K562 (cell line): Measurements from ENCODE around the gene EXOC2. TPM values are rescaled to one million over a fixed set of nuclear protein-coding genes. Genes with fewer than 3 reads are reported as not detected.

Source experiments
- ATAC-seq: fragments of 200-7000 bp; cut with Tn5 transposase; 3 replicates; pipeline ENCODE4 v1.9.1; 2020; ENCODE audit warnings: moderate library complexity
- BruUV-seq: library from RNA; stranded (reverse); fragments of 400-500 nt; replicated peaks from 2 replicates; lab custom pipeline; 2021; lab: Mats Ljungman, UMichigan
- CTCF ChIA-PET: fragments of 300-600 bp; formaldehyde crosslinking; extraction: SDS; loops from one replicate; lab custom pipeline; 2021; ENCODE audit warnings: low intra/inter-chr PET ratio; lab: Yijun Ruan, JAX
- POLR2A ChIA-PET: fragments of 300-600, 350-650 bp; sonication (Branson Sonifier 250); formaldehyde crosslinking; extraction: SDS; loops from one replicate; lab custom pipeline; 2021; ENCODE audit warnings: antibody characterized with exemption, inconsistent platforms; lab: Yijun Ruan, JAX
- DNase-seq, 4 experiments: peaks; one replicate each; pipeline versions ENCODE4 v3.0.0 to v3.0.0-alpha.2; 2011 to 2018; ENCODE audit warnings: low spot score in 3 of 4, mixed read lengths in 3 of 4; ENCODE audit errors: extremely low read depth in 1 of 4
- FAIRE-seq: peaks from 2 replicates; lab custom pipeline; 2011; peaks lifted over from hg19 to GRCh38; lab: Jason Lieb, UNC
- H2AFZ ChIP-seq: 2 replicates; pipeline ENCODE4 v1.6.0; 2011; ENCODE audit warnings: low read depth, low read length, control low read depth, inconsistent platforms
- H3K27ac ChIP-seq: fragments of 200-600 bp; 3 replicates; pipeline ENCODE4 v1.8.0; 2011; ENCODE audit warnings: low read depth, mild to moderate bottlenecking, control low read depth, inconsistent platforms, low read length, moderate library complexity, mixed read lengths; ENCODE audit errors: extremely low read depth
- H3K27me3 ChIP-seq, 2 experiments: fragments of 300-600 bp in 1 of 2; 2 replicates in 1 of 2; 3 replicates in 1 of 2; pipeline versions ENCODE4 v1.6.0 to v1.8.0; 2011; ENCODE audit warnings: inconsistent platforms in 2 of 2, low read length in 2 of 2, mild to moderate bottlenecking in 1 of 2, mixed read lengths in 1 of 2, moderate library complexity in 1 of 2; ENCODE audit not compliant: control insufficient read depth in 2 of 2, insufficient read depth in 2 of 2
- H3K36me3 ChIP-seq: fragments of 300-600 bp; 3 replicates; pipeline ENCODE4 v1.8.0; 2011; ENCODE audit warnings: mild to moderate bottlenecking, low read length, inconsistent platforms; ENCODE audit not compliant: control insufficient read depth, insufficient read depth
- H3K4me1 ChIP-seq, 2 experiments: fragments of 200-600 bp in 1 of 2; replicated peaks in 1 of 2; 2 replicates in 1 of 2; 3 replicates in 1 of 2; pipeline versions ENCODE4 v1.5.1 to v1.8.0; 2011; ENCODE audit warnings: inconsistent platforms in 2 of 2, low read length in 2 of 2, mild to moderate bottlenecking in 1 of 2, mixed read lengths in 1 of 2, moderate library complexity in 1 of 2; ENCODE audit not compliant: control insufficient read depth in 2 of 2, insufficient read depth in 2 of 2
- H3K4me2 ChIP-seq: 2 replicates; pipeline ENCODE4 v1.6.1; 2011; ENCODE audit warnings: low read length, control low read depth, inconsistent platforms, mixed read lengths; ENCODE audit not compliant: insufficient read depth
- H3K4me3 ChIP-seq: fragments of 200-600 bp; sonication (generic), shearing (Covaris generic); 2 replicates; pipeline ENCODE4 v1.5.1; 2016; ENCODE audit warnings: control low read depth, inconsistent platforms
- H3K79me2 ChIP-seq: fragments of 200-600 bp; 3 replicates; pipeline ENCODE4 v1.8.0; 2011; ENCODE audit warnings: low read length, inconsistent platforms; ENCODE audit not compliant: control insufficient read depth, insufficient read depth
- H3K9ac ChIP-seq, 2 experiments: 2 replicates each; pipeline versions ENCODE4 v1.6.0 to v1.6.1; 2011; ENCODE audit warnings: low read depth in 2 of 2, low read length in 2 of 2, control low read depth in 1 of 2, inconsistent platforms in 1 of 2, mild to moderate bottlenecking in 1 of 2, mixed read lengths in 1 of 2; ENCODE audit not compliant: insufficient read depth in 1 of 2
- H3K9me1 ChIP-seq: one replicate; pipeline ENCODE4 v1.6.0; 2011; ENCODE audit warnings: inconsistent platforms, mild to moderate bottlenecking, low read length, moderate library complexity; ENCODE audit not compliant: control insufficient read depth, insufficient read depth
- H3K9me3 ChIP-seq: replicated peaks from 2 replicates; pipeline ENCODE4 v1.5.1; 2011; ENCODE audit warnings: low read depth, low read length, inconsistent platforms; ENCODE audit not compliant: control insufficient read depth, insufficient read depth
- H4K20me1 ChIP-seq: replicated peaks from 2 replicates; pipeline ENCODE4 v1.6.1; 2011; ENCODE audit warnings: low read length, inconsistent platforms, mixed read lengths; ENCODE audit not compliant: control insufficient read depth, insufficient read depth
- BMI1 ChIP-seq: fragments of 150-350 bp; IDR thresholded peaks from 2 replicates; pipeline ENCODE4 v1.6.1; 2014; ENCODE audit warnings: low read length
- CBFA2T3 ChIP-seq: fragments of 450-650 bp; IDR thresholded peaks from 2 replicates; pipeline ENCODE4 v1.6.1; 2017
- MXI1 ChIP-seq: IDR thresholded peaks from 2 replicates; pipeline ENCODE4 v1.6.1; 2011; ENCODE audit warnings: low read depth, mild to moderate bottlenecking, improper control_type of control experiment, low read length
- NR4A1 ChIP-seq, 2 experiments: fragments of 250-450 bp in 1 of 2; fragments of 450-650 bp in 1 of 2; sonication (Bioruptor Pico) in 1 of 2; IDR thresholded peaks; 2 replicates each; pipeline versions ENCODE4 v1.4.0 to v1.6.1; 2016 to 2020; ENCODE audit warnings: mild to moderate bottlenecking in 2 of 2, missing compliant biosample characterization in 1 of 2, missing genetic modification characterization in 1 of 2, moderate library complexity in 1 of 2
- PCBP1 ChIP-seq: fragments of 200-400 bp; formaldehyde crosslinking; IDR thresholded peaks from 2 replicates; pipeline ENCODE4 v1.6.1; 2018; ENCODE audit warnings: mild to moderate bottlenecking, low read depth, low read length; ENCODE audit not compliant: poor library complexity, severe bottlenecking
- SMARCA4 ChIP-seq: fragments of 450-650 bp; IDR thresholded peaks from 2 replicates; pipeline ENCODE4 v1.6.1; 2016
- ZEB2 ChIP-seq: fragments of 450-650 bp; IDR thresholded peaks from 2 replicates; pipeline ENCODE4 v1.6.1; 2016
- ZNF324 ChIP-seq: fragments of 250-450 bp; sonication (Bioruptor Pico); IDR thresholded peaks from 2 replicates; pipeline ENCODE4 v1.4.0; 2020; ENCODE audit warnings: mild to moderate bottlenecking
- ZNF445 ChIP-seq: fragments of 250-450 bp; sonication (Bioruptor Pico); IDR thresholded peaks from 2 replicates; pipeline ENCODE4 v1.4.0; 2020; ENCODE audit warnings: low read depth, mild to moderate bottlenecking, moderate library complexity
- in situ Hi-C: fragments of 300-500 bp; cut with MboI; formaldehyde crosslinking; loops from 4 replicates; pipeline ENCODE4 v1.15.0; 2018; ENCODE audit warnings: inconsistent platforms, mixed read lengths
- intact Hi-C: fragments of 100-400 bp; cut with micrococcal nuclease; formaldehyde crosslinking; loops from 2 replicates; pipeline ENCODE4 v1.14.2; 2022
- polyA plus RNA-seq, 8 experiments: library from polyadenylated mRNA; depleted of rRNA in 4 of 8; stranded (reverse) in 5 of 8; unstranded in 3 of 8; fragments of >200 nt; fragmentation: Nextera tagmentation in 2 of 8; fragmentation: Illumina TruSeq in 1 of 8; extraction: Ambion mirVana in 2 of 8; extraction: Trizol in 1 of 8; gene quantifications; 2 replicates each; pipeline versions ENCODE4 v1.2.1 to v1.2.3, GENCODE V29; 2011 to 2014; ENCODE audit warnings: inconsistent platforms in 1 of 8, missing spikeins in 1 of 8
- total RNA-seq, 7 experiments: library from RNA; depleted of rRNA in 6 of 7; stranded (reverse); fragments of >200 nt in 6 of 7; fragmentation: Illumina TruSeq in 2 of 7; extraction: Trizol in 2 of 7; gene quantifications; 2 replicates each; pipeline versions ENCODE4 v1.2.1 to v1.2.3, GENCODE V29; 2011 to 2021; ENCODE audit warnings: low replicate concordance in 1 of 7
- TF ChIP-seq, protein P1 (sequence below): fragments of 250-450 bp; sonication (Bioruptor Pico); IDR thresholded peaks from 2 replicates; pipeline ENCODE4 v1.6.1; 2021; ENCODE audit warnings: mild to moderate bottlenecking
- TF ChIP-seq, protein P2 (sequence below): fragments of 450-650 bp; formaldehyde crosslinking; IDR thresholded peaks from 2 replicates; pipeline ENCODE4 v1.4.0; 2022; ENCODE audit warnings: missing genetic modification characterization
- TF ChIP-seq, protein P3 (sequence below), 3 experiments: fragments of 200-800 bp in 1 of 3; fragments of 250-450 bp in 1 of 3; fragments of 450-650 bp in 1 of 3; sonication (Bioruptor Pico) in 1 of 3; sonication (Bioruptor generic) in 1 of 3; formaldehyde crosslinking in 1 of 3; IDR thresholded peaks; 2 replicates each; pipeline versions ENCODE4 v1.6.1 to v1.8.0; 2016 to 2022; ENCODE audit warnings: mild to moderate bottlenecking in 2 of 3, missing genetic modification characterization in 2 of 3, missing compliant biosample characterization in 1 of 3, moderate library complexity in 1 of 3
- TF ChIP-seq, protein P4 (sequence below): sonication (generic); formaldehyde crosslinking; IDR thresholded peaks from 2 replicates; pipeline ENCODE4 v1.8.1; 2022; ENCODE audit warnings: missing genetic modification reagents
- TF ChIP-seq, protein P5 (sequence below): IDR thresholded peaks from 2 replicates; pipeline ENCODE4 v1.6.1; 2011; ENCODE audit not compliant: insufficient read length; ENCODE audit errors: extremely low read depth
- TF ChIP-seq, protein P6 (sequence below): sonication (generic); formaldehyde crosslinking; IDR thresholded peaks from 2 replicates; pipeline ENCODE4 v1.8.0; 2022; ENCODE audit warnings: missing genetic modification reagents, mild to moderate bottlenecking, moderate library complexity, borderline replicate concordance

The EXOC2 gene
- total and polyA plus RNA-seq, 9 of the 15 experiments (the other 6 are each of a cell fraction or from before 2014, with no cell fraction given) = 12.2 to 30.2 (median 24.2) TPM

DNA sequence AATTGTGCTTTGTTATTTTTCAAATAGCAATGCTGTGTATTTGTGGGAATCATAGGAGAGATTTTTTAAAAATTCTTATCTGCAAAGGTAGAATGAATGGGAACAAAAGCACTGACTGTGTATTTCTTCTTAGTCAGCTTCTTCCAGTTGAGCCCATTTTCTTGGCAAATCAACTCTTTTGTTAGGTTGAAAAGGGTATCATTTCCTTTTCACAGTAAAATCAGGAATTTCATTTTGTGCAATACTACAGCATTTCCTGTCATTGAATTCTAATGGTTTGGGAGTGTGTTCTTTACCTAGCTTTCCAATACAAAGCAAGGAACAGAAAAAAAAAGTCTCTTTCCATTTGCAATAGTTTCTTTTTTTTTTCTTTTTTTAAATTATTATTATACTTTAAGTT is 19.0 kb upstream of the EXOC2 start:
- H3K4me3 ChIP-seq = no peak overlapping the region
- POLR2A ChIA-PET = interaction anchor here (0.8 kb wide), 2 partner anchors 10 to 1188 kb away, joined by 3 to 4 read pairs; no protein-coding TSS in a partner anchor
- peaks cover 46% of the 10 kb centered on the region in 2 experiments for H3K27me3 ChIP-seq
- intact Hi-C loops = no loop called here
- no peak for ATAC-seq
- no peaks in the 10 kb centered on the region for H3K79me2 ChIP-seq
- no peak overlapping the region for H2AFZ ChIP-seq
- H3K9me3 ChIP-seq = no peaks in the 10 kb centered on the region
- CTCF ChIA-PET = no interaction called here
- TF ChIP-seq SMARCA4 (no peak), PCBP1 (no peak), CBFA2T3 (no peak), ZNF324 (CRISPR knock-in tag) (no peak), ZEB2 (no peak), MXI1 (no peak), NR4A1 (CRISPR knock-in tag; IDR thresholded peaks at IDR 0.05) (no peak), NR4A1 (tag; IDR thresholded peaks at IDR 0.05) (no peak), ZNF445 (CRISPR knock-in tag) (no peak), BMI1 (no peak)
- TF ChIP-seq, protein P1, sequence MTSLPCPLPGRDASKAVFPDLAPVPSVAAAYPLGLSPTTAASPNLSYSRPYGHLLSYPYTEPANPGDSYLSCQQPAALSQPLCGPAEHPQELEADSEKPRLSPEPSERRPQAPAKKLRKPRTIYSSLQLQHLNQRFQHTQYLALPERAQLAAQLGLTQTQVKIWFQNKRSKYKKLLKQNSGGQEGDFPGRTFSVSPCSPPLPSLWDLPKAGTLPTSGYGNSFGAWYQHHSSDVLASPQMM (CRISPR knock-in tag) = no peak
- TF ChIP-seq, protein P2, sequence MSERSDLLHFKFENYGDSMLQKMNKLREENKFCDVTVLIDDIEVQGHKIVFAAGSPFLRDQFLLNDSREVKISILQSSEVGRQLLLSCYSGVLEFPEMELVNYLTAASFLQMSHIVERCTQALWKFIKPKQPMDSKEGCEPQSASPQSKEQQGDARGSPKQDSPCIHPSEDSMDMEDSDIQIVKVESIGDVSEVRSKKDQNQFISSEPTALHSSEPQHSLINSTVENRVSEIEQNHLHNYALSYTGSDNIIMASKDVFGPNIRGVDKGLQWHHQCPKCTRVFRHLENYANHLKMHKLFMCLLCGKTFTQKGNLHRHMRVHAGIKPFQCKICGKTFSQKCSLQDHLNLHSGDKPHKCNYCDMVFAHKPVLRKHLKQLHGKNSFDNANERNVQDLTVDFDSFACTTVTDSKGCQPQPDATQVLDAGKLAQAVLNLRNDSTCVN = no peak
- TF ChIP-seq, protein P3, sequence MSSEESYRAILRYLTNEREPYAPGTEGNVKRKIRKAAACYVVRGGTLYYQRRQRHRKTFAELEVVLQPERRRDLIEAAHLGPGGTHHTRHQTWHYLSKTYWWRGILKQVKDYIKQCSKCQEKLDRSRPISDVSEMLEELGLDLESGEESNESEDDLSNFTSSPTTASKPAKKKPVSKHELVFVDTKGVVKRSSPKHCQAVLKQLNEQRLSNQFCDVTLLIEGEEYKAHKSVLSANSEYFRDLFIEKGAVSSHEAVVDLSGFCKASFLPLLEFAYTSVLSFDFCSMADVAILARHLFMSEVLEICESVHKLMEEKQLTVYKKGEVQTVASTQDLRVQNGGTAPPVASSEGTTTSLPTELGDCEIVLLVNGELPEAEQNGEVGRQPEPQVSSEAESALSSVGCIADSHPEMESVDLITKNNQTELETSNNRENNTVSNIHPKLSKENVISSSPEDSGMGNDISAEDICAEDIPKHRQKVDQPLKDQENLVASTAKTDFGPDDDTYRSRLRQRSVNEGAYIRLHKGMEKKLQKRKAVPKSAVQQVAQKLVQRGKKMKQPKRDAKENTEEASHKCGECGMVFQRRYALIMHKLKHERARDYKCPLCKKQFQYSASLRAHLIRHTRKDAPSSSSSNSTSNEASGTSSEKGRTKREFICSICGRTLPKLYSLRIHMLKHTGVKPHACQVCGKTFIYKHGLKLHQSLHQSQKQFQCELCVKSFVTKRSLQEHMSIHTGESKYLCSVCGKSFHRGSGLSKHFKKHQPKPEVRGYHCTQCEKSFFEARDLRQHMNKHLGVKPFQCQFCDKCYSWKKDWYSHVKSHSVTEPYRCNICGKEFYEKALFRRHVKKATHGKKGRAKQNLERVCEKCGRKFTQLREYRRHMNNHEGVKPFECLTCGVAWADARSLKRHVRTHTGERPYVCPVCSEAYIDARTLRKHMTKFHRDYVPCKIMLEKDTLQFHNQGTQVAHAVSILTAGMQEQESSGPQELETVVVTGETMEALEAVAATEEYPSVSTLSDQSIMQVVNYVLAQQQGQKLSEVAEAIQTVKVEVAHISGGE (CRISPR knock-in tag; IDR thresholded peaks at IDR 0.05) = no peak
- TF ChIP-seq, protein P4, sequence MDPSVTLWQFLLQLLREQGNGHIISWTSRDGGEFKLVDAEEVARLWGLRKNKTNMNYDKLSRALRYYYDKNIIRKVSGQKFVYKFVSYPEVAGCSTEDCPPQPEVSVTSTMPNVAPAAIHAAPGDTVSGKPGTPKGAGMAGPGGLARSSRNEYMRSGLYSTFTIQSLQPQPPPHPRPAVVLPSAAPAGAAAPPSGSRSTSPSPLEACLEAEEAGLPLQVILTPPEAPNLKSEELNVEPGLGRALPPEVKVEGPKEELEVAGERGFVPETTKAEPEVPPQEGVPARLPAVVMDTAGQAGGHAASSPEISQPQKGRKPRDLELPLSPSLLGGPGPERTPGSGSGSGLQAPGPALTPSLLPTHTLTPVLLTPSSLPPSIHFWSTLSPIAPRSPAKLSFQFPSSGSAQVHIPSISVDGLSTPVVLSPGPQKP = no peak
- TF ChIP-seq, protein P5, sequence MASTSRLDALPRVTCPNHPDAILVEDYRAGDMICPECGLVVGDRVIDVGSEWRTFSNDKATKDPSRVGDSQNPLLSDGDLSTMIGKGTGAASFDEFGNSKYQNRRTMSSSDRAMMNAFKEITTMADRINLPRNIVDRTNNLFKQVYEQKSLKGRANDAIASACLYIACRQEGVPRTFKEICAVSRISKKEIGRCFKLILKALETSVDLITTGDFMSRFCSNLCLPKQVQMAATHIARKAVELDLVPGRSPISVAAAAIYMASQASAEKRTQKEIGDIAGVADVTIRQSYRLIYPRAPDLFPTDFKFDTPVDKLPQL = no peak
- TF ChIP-seq, protein P6, sequence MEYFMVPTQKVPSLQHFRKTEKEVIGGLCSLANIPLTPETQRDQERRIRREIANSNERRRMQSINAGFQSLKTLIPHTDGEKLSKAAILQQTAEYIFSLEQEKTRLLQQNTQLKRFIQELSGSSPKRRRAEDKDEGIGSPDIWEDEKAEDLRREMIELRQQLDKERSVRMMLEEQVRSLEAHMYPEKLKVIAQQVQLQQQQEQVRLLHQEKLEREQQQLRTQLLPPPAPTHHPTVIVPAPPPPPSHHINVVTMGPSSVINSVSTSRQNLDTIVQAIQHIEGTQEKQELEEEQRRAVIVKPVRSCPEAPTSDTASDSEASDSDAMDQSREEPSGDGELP (CRISPR knock-in tag) = no peak
- TF ChIP-seq, all 486 proteins: peak for 0
- no peak for DNase-seq
- Histone ChIP-seq H3K4me1 (peaks cover 0 to 7% of the 10 kb centered on the region in 2 experiments; a peak in 2 of 5 replicates), H3K36me3 (no peaks in the 10 kb centered on the region), H4K20me1 (no peaks in the 10 kb centered on the region), H3K4me2 (no peak overlapping the region), H3K9ac (no peak overlapping the region), H3K27ac (no peak overlapping the region), H3K9me1 (no peaks in the 10 kb centered on the region)
- FAIRE-seq = no peak
- in situ Hi-C loops = no loop called here
- no TSS peak for BruUV-seq
